Panc1 (cell line): ENCODE results near the gene AHRR. TPM values are rescaled to one million over a fixed set of nuclear protein-coding genes. Genes with fewer than 3 reads are reported as not detected.

ENCODE experiments used
- ATAC-seq: fragments of 200-7000 bp; cut with Tn5 transposase; 2 replicates; pipeline ENCODE4 v1.9.1; 2020; ENCODE audit warnings: mild to moderate bottlenecking, moderate library complexity
- BruUV-seq: library from RNA; stranded (reverse); fragments of 400-500 nt; replicated peaks from 2 replicates; lab custom pipeline; 2021; lab: Mats Ljungman, UMichigan
- CTCF ChIA-PET: fragments of 300-600 bp; sonication (Branson Sonifier 250); formaldehyde crosslinking; loops from one replicate; lab custom pipeline; 2022; ENCODE audit warnings: antibody characterized with exemption; lab: Charles Lee
- POLR2A ChIA-PET: fragments of 300-600 bp; sonication (Branson Sonifier 250); formaldehyde crosslinking; loops from one replicate; lab custom pipeline; 2022; ENCODE audit warnings: antibody characterized with exemption; lab: Charles Lee
- DNase-seq: peaks from one replicate; pipeline ENCODE4 v3.0.0-alpha.2; 2010; ENCODE audit warnings: low read depth, low spot score
- H3K27ac ChIP-seq: 2 replicates; pipeline ENCODE4 v1.5.1; 2011; ENCODE audit warnings: mild to moderate bottlenecking, low read length, inconsistent platforms
- H3K27me3 ChIP-seq: fragments of 200-500 bp; sonication (Bioruptor generic); 2 replicates; pipeline ENCODE4 v1.6.0; 2014; ENCODE audit warnings: low read length, inconsistent platforms; ENCODE audit not compliant: control insufficient read depth, insufficient read depth
- H3K36me3 ChIP-seq: fragments of 200-500 bp; sonication (Bioruptor generic); 2 replicates; pipeline ENCODE4 v1.5.1; 2014; ENCODE audit warnings: inconsistent platforms, mild to moderate bottlenecking, low read length, moderate library complexity; ENCODE audit not compliant: control insufficient read depth, insufficient read depth
- H3K4me1 ChIP-seq: 2 replicates; pipeline ENCODE4 v1.5.1; 2011; ENCODE audit warnings: inconsistent platforms, mild to moderate bottlenecking, low read length, moderate library complexity; ENCODE audit not compliant: control insufficient read depth, insufficient read depth
- H3K4me3 ChIP-seq, 2 experiments: 2 replicates each; pipeline ENCODE4 v1.5.1; 2011 to 2012; ENCODE audit warnings: low read depth in 2 of 2, low read length in 2 of 2, mild to moderate bottlenecking in 2 of 2, inconsistent platforms in 1 of 2, moderate library complexity in 1 of 2
- H3K9me3 ChIP-seq: fragments of 200-500 bp; sonication (Bioruptor generic); 2 replicates; pipeline ENCODE4 v1.5.1; 2014; ENCODE audit warnings: low read depth, mild to moderate bottlenecking, inconsistent platforms, low read length, moderate library complexity; ENCODE audit not compliant: control insufficient read depth, insufficient read depth
- POLR2AphosphoS5 ChIP-seq: IDR thresholded peaks from 2 replicates; pipeline ENCODE4 v1.6.1; 2012; ENCODE audit warnings: mild to moderate bottlenecking, low read depth, low read length, moderate library complexity
- SIN3A ChIP-seq: IDR thresholded peaks from 2 replicates; pipeline ENCODE4 v1.6.1; 2012; ENCODE audit warnings: low read depth, mild to moderate bottlenecking, low read length, moderate library complexity, borderline replicate concordance; ENCODE audit not compliant: insufficient read depth
- TCF7L2 ChIP-seq: IDR thresholded peaks from 2 replicates; pipeline ENCODE4 v1.6.1; 2011; ENCODE audit warnings: mild to moderate bottlenecking, low read depth, low read length, inconsistent platforms
- in situ Hi-C: cut with HindIII; loops from 2 replicates; pipeline ENCODE4 v1.10.0; 2016; ENCODE audit warnings: low sequenced_read_pairs, low pct_unique_long_range_greater_than_20kb
- intact Hi-C: fragments of 100-400 bp; cut with micrococcal nuclease; formaldehyde crosslinking; loops from one replicate; pipeline ENCODE4 v1.10.0; 2022; ENCODE audit not compliant: unreplicated experiment
- total RNA-seq: library from RNA; stranded (reverse); gene quantifications from one replicate; pipeline ENCODE4 v1.2.1, GENCODE V29; 2021; ENCODE audit not compliant: unreplicated experiment
- TF ChIP-seq, protein P1 (sequence below), 2 experiments: IDR thresholded peaks; 2 replicates each; pipeline ENCODE4 v1.6.1; 2011 to 2012; ENCODE audit warnings: low read depth in 2 of 2, control low read depth in 1 of 2, low read length in 1 of 2, mild to moderate bottlenecking in 1 of 2, moderate library complexity in 1 of 2; ENCODE audit not compliant: insufficient read depth in 1 of 2
- TF ChIP-seq, protein P2 (sequence below): fragments of 450-650 bp; IDR thresholded peaks from 2 replicates; pipeline ENCODE4 v1.5.1; 2017; ENCODE audit warnings: mild to moderate bottlenecking

AHRR gene
- total RNA-seq, 1 experiment from 2014 or later, result 23.6 TPM

DNA sequence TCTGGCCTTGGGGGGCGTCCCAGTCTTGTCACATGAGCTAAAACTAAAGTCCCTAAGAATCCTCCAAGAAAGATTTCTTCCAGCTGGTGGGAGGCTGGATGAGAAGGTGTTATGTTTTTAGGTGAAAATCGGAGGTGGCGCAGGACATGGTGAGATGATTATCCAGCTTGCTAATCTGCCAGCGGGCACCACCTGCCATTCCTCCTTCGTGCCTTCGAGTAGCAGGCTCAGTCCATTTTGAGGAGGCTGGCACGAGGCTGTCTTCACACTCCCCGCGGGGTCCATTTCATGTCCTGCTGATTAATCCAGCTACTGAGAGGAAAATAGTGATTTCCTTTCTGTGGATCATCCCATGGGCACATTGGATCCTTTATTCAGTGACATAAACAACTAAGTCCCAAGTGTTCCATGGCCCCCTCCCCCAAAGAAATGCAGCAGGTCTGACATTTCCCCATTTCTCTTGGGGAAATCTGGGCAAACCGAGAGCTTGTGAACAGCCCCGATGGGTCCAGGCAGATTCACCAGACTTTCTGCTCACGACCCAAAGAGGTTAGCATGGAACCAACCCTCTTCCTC, 83.2 kb downstream of the AHRR start:
- intact Hi-C loops, result no loop called here

DNA sequence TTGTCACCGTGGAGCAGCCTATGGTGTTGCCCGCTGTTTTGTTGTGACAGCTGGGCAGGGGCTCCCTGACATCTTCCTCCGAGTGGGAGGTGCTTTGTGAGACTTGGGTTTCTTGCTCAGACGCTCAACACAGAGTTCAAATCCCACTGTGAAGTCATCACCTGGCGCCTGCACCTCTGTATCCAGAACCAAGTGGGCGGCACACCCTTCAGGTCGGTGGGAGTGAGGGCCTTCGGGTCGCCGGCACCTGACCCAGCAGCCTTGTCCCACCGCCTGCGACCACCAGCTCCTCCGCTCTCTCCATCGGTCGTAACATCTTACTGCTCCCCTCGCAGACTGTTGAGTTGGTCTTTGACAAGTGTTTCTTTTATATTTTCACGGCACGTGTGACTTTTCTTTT, 83.9 kb downstream of the AHRR start:
- ATAC-seq (no peak), DNase-seq (no peak)
- in situ Hi-C loops (no loop called here), intact Hi-C loops (no loop called here)
- no TSS peak for BruUV-seq
- no peaks in the 10 kb centered on the region for H3K27me3 ChIP-seq
- H3K4me1 ChIP-seq, result no peaks in the 10 kb centered on the region
- ChIA-PET POLR2A (no interaction called here), CTCF (no interaction called here)
- TF ChIP-seq, protein P1, sequence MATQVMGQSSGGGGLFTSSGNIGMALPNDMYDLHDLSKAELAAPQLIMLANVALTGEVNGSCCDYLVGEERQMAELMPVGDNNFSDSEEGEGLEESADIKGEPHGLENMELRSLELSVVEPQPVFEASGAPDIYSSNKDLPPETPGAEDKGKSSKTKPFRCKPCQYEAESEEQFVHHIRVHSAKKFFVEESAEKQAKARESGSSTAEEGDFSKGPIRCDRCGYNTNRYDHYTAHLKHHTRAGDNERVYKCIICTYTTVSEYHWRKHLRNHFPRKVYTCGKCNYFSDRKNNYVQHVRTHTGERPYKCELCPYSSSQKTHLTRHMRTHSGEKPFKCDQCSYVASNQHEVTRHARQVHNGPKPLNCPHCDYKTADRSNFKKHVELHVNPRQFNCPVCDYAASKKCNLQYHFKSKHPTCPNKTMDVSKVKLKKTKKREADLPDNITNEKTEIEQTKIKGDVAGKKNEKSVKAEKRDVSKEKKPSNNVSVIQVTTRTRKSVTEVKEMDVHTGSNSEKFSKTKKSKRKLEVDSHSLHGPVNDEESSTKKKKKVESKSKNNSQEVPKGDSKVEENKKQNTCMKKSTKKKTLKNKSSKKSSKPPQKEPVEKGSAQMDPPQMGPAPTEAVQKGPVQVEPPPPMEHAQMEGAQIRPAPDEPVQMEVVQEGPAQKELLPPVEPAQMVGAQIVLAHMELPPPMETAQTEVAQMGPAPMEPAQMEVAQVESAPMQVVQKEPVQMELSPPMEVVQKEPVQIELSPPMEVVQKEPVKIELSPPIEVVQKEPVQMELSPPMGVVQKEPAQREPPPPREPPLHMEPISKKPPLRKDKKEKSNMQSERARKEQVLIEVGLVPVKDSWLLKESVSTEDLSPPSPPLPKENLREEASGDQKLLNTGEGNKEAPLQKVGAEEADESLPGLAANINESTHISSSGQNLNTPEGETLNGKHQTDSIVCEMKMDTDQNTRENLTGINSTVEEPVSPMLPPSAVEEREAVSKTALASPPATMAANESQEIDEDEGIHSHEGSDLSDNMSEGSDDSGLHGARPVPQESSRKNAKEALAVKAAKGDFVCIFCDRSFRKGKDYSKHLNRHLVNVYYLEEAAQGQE (IDR thresholded peaks at IDR 0.05; ENCODE audit: insufficient read depth in 1 of 2, low read depth in 2 of 2, low read length in 1 of 2), result no peak
- TF ChIP-seq POLR2AphosphoS5 (no peak), TCF7L2 (no peak), SIN3A (no peak)
- TF ChIP-seq, protein P2, sequence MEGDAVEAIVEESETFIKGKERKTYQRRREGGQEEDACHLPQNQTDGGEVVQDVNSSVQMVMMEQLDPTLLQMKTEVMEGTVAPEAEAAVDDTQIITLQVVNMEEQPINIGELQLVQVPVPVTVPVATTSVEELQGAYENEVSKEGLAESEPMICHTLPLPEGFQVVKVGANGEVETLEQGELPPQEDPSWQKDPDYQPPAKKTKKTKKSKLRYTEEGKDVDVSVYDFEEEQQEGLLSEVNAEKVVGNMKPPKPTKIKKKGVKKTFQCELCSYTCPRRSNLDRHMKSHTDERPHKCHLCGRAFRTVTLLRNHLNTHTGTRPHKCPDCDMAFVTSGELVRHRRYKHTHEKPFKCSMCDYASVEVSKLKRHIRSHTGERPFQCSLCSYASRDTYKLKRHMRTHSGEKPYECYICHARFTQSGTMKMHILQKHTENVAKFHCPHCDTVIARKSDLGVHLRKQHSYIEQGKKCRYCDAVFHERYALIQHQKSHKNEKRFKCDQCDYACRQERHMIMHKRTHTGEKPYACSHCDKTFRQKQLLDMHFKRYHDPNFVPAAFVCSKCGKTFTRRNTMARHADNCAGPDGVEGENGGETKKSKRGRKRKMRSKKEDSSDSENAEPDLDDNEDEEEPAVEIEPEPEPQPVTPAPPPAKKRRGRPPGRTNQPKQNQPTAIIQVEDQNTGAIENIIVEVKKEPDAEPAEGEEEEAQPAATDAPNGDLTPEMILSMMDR, result no peak
- no peaks in the 10 kb centered on the region for H3K9me3 ChIP-seq
- no peaks in the 10 kb centered on the region for H3K36me3 ChIP-seq
- H3K27ac ChIP-seq, result no peak overlapping the region
- no peak overlapping the region for H3K4me3 ChIP-seq

More for the DNA sequence above, 83.2 kb downstream of the AHRR start:
- in situ Hi-C loops, result no loop called here
- H3K9me3 ChIP-seq, result no peaks in the 10 kb centered on the region
- DNase-seq (no peak), ATAC-seq (no peak)
- no peaks in the 10 kb centered on the region for H3K4me1 ChIP-seq
- H3K27ac ChIP-seq, result no peak overlapping the region
- no peaks in the 10 kb centered on the region for H3K36me3 ChIP-seq
- POLR2A ChIA-PET, result no interaction called here
- no peaks in the 10 kb centered on the region for H3K27me3 ChIP-seq
- TF ChIP-seq, protein P1 (IDR thresholded peaks at IDR 0.05; ENCODE audit: insufficient read depth in 1 of 2, low read depth in 2 of 2, low read length in 1 of 2), result no peak
- TF ChIP-seq, protein P2, result no peak
- TF ChIP-seq SIN3A (no peak), POLR2AphosphoS5 (no peak), TCF7L2 (no peak)
- H3K4me3 ChIP-seq, result no peak overlapping the region
- BruUV-seq, result no TSS peak
- CTCF ChIA-PET, result no interaction called here
